Stimulated activated CD8-positive, alpha-beta memory T cell treated with anti-CD3 and anti-CD28 coated beads, Interleukin-15, amount 100 ng/mL, for 4 hours (primary cell): ENCODE measurements around the gene PLA2G4D.

Experiments
- DNase-seq, 2 donors: peaks; one replicate each; pipeline ENCODE4 v3.0.0-alpha.2; 2020; ENCODE audit warnings: low read depth in 2 of 2

The PLA2G4D gene

DNA sequence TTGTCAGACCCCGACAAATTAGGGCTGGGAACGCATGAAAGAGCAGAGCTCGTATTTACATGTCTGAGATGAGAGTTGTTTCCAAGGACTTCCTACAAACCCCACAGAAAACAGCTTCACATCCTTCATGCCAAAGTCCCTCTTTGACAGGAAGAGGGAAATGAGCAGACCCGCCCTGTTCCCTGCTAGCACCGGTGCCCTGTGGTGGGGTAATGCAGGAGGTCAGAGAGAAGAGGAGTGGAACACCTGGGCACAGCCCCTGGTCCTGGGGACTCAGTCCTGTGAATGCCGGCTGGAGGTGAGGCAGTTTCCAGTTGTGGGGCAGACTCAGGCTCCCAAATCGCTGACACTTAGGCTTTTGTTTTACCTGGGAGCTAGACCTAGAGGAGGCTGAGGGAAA, 4.0 kb downstream of the PLA2G4D start:
- DNase-seq: no peak

DNA sequence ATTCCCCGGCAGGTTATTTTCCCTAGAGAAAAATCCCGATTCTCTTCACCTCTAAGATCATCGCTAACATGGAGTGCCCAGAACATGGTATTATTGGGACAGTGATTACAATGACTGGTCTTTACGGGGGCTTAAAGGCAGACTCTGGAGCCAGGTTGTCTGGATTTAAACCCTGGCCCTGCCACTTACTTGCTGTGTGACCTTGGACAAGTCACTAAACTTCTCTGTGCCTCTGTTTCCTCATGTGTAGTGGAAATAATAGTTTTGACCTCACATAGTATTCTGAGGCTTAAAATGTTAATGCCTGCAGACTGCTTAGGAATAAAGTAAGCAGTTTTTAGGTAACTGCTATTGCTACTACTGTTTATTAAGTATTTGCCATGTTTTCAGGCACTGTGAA, 4.4 kb downstream of the PLA2G4D start:
- no peak for DNase-seq

DNA sequence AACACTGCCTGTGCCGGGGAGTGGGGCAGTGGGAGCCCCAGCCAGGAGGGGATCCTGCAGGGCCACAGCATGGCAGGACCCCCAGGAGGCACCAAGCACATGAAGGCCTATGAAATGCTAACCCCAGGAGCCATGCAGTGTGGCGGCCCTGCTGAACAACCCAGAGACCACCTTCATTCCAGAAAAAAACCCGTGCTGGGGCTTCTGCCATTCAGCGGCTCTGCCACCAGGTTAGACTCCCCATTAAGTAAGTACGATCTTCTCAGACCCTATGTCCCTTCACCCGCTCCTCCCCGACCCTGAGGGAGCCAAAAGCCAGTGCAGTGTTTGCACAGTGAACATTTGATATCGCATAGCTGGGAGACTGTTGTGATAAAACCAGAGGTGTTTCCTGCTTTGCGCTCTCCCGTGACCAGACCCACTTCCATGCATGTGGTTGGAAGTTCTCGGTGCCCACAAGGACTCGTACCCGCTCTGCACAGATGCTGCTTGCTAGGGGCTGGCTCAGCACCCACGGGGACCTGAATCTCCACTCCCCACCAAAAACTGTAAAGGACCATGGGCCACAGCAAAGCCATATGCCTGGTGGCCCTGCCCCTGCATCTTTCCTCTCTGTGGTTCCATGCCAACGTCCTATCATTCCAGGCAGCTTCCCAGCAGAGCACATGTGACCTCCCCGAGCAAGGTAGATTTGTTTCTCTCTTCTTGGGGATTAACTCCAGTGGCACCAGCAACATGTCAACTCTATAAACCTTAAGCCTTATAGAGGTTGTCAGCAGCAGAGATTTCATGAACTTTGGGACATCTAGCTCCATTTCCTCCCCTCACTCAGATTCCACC, 5.3 kb downstream of the PLA2G4D start:
- no peak for DNase-seq

DNA sequence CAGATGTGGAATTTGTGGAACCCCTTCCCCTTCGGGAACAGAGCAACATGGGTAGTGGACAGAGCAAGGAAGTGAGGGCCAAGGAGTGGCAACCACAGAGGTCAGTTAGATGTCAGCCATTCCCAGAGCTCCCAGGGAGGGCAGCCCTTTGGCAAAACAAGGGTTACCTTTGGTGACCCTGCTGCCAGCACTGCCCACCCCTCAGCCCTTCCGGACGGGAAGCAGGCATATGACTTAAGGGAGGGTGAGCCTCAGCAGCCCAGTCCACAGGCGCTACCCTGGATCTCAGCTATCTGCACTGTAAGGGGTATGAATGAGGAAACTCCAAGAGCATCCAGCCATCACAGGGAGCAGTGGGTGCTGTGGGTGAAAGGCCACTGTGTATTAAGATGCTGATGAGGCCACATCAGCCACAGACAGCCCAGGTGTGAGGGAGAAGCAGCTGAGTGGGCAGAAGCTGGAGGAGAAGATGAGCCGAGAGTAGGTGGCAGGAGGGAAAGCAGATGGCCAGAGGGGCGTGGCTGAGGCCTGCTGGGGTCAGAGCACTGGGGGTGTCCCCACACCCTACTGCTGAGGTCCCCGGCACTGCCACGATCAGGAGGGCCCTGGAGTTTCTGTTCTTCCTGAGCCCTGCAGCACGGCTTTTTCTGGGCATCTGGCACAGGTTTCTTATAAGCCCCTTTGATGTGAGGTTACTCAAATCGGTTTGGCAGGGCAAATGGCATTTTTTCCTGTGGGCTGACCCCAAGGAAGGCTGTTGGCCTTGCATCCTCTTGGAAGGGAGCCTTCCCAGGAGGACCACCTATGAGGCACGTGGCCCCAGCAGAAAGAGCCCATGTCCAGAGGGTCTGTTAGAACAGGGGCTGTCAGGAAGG, 6.2 kb downstream of the PLA2G4D start:
- no peak for DNase-seq

DNA sequence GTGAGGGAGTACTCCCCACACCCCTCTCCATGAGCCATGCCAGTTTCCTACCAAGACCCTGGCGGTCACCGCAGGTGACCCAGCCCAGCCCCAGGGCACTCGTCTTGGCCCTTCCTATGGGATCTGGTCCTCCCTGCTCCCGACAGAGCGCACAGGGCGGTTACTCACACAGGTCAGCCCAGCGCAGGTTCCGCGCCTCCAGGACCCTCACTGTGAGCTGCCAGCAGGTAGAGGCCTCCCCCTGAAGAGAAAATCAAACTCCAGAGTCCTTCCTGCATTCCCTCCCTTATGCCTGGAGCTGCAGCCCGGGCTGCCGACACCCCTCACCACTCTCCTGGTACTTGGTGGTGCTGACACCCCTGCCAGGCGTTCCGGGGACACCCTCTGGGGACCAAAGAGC, 6.9 kb downstream of the PLA2G4D start:
- no peak for DNase-seq

DNA sequence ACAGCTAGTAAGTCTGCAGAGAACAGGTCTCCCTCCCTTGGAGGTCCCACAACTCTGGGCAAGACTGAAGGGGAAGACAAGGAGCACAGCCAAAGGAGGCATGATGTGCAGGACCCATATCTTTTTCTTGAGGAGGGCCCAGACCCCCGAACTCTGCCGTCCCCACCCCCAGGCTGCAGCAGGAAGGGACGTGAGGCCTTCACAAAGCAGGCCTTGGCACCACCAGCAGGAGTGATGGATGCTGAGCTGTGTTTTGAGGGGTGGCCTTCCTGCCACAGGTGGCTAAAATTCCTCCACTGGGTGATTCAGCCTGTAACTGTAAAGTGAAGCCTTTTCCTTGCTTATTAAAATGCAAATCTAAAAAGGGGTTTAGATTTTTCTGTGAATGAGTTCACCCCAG, 8.6 kb downstream of the PLA2G4D start:
- no peak for DNase-seq

DNA sequence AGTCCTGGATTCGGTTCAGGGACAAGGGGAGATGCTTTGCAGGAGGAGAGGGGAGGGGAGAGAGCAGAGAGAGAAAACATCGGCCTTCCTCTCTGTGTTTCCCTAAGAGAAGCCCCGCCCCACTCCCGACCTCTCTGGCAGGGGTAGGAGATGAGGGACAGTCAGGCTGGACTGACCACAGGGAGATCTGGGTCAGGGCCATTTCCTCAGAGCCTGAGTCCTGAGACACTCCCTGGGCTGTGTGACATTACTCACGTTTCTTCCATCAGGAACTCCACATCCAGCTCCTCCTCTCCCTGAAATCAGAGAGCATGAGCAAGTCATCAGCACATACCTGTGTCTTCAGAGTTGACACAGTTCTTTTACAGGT, 9.1 kb downstream of the PLA2G4D start:
- no peak for DNase-seq

DNA sequence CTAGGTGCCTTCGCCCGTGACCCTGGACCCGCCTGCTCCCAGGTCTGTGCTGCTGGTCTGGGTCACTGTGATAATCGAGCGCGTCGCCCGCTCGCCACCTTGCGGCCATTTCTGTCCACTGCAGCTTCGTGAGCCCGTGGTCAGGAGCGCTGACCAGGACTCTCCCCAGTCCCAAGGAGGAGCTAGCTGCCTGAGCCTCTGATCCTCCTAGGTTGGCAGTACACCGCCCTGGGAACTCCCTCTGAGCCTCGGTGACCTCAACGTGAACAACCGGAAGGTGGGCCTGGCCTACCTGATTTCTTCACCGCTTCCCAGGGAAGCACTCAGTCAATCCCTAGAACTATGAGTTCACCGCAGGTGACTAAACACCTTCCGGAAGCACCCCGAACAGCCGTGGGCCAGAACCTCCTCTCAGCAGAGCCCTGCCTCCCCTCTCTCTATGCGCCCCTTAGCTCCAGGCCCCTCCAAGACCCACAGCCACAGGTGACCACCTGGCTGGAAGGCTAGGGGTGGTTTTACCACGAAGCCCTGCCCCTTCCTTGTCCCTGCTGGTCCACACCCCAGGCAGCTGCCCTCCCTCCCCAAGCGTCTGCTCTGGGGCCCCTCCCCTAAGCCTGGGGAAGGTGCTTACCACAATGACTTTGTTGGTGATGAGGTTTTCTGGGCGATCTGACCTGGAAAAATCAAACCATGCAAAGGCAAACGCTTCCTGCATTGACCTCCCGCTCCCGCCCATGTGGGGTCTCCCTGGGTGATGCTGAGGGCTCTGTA, 9.7 kb downstream of the PLA2G4D start:
- no peak for DNase-seq

DNA sequence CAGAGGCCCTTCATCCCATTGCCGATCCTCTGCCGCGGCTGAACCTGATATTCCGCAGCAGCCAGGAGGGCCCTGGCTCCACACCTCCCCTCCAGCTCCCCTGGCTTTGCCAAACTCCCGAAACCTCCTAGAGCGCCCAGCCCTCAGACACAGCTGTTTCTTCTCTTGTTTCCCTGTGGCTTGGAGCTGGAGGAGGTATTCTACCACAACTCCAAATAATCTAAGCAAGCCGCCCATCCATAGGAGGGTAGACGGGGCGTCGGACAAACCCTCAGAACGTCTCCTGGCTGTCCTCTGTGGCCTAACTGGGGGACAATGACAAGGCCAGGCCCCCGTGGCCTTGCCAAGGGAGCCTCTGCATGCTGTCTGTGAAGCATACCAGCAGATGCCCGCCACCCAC, 10.4 kb downstream of the PLA2G4D start:
- no peak for DNase-seq

DNA sequence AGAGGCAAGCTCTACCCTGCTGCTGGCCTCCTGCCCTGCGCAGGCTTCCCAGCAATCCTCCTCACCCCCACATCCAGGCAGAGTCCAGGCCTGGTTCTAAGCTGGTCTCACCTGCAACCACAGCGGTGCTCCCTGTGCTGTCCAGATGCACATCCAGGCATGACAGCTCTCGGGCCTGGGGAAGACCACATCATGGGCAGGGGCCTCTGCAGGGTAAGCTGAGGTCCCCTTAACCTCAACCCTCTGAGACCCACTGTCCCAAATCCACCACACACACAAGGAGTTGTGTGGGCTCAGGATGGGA, 10.8 kb downstream of the PLA2G4D start:
- no peak for DNase-seq

DNA sequence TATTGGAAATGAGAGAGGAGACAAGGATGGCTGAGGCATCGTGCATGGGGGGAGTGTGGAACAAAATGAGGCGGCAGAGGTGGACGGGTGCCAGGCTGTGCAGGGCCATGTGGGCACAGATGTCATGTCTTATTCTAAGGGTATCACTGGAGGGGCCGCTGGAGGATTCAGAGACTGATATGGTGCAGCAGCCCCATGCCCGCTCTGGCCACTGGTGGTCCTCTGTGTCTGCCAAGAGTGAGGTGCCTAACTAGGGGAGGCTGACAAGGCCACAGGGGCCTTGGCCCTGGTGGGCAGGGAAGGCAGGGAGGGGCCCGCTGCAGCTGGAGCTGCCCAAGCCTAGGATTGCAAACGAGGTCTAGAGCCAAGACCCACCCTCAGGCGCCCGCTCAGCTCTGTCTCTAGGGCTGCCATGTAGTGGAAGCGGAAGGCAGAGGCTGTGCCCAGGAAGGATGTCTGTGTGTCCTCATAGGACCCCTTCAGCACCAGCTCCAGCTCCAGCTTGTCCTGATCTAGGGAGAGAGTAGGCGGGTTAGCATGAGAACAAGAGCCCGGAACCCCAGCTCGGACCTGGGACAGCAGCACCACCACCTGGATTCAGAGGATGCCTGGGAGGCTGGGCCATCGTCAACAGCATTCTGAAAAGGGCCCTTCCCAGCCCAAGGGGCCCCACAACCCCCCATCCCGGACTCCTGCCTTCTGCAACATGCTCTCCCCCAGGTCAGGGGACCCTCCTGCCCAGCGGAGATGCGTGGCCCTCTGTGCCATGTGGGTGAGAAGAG, 11.3 kb downstream of the PLA2G4D start:
- no peak for DNase-seq

DNA sequence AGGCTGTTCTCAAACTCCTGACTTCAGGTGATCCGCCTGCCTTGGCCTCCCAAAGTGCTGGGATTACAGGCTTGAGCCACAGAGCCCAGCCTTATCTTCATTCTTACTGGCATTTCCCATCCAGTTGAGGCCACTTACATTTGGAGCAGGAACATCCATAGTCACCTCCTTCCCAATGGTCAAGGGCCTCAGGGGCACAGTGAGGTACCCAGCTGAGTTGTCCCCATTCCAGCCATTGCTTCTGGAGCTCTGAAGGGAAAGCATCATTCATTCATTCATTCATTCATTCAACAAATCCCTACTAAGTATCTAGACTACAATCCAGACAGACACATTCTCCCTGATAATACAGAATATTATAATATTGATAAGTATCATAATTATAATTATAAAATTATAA, 12.2 kb downstream of the PLA2G4D start:
- DNase-seq: no peak

DNA sequence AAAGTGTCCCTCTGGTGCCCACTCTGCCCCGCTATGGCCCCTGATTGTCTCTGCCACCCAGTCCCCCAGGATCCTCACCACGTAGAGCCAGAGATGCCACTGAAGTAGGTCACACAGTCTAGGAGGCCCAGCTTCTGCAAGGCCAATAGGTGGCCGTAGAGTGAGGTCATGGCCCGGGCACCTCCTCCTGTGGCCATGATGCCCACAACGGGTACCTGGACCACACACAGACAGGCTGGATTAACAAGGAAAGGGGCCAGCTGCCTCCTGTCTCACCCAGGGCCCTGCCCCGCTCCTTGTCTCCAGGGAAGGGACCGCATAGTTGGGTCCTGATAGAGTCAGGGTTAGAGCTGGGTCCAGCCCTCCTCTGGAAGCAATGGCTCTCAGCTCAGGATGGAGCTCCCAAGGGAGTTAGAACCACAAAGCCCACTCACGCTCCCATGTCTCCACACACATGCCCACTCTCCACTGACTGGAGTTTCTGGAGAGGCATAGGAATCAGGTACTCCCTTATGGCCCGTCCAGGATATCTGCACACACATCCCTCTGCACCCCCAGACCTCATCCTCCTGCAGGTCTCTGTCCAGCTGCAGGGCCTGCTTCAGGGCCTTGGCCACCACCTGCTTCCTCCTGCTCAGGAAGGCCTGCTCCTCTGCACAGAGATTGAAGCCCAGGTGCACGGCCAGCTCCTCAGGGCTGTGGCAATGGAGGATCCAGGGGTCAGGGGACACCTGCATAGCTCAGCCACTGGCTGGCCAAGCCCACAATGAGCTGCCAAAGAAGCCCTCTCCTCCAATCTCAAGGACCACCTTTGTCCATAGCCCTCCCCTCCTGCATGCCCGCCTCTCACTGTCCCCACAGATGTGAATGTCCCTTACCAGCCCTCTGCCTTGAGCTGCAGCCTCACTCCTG, 13.2 kb downstream of the PLA2G4D start:
- DNase-seq: no peak

DNA sequence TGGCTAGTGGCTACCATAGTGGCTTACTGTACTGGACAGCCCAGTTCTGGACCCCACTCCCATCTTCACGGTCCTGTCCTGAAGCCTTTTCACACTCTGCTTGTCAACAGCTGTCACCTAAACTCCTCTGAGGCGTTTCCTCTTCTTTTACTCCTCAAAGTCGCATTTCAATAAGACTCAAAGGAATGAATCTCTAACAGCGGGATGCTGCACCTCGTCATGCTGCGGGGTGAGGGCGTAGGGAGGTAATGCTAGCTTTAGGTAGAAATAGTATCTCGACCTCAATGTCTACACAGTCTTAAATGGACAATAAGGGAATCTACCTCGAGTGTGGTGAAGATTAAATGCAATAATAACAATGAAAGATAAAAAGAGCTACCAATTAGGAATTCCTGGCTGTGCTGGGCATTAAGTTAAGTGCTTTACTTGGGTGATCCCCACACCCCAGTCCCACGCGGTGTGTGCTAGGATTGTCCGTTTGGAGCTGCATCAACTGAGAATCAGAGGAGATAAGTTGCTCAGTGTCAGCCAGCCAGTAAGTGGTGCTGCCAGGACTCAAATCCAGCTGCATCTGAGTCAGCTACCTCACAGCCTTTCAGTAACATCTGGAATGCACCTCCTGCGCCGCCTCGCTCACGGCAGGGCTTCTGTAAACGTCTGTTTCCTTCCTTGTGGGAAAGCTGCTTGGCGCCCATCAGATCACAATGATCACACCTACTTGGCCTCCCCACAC, 14.0 kb downstream of the PLA2G4D start:
- DNase-seq: no peak

DNA sequence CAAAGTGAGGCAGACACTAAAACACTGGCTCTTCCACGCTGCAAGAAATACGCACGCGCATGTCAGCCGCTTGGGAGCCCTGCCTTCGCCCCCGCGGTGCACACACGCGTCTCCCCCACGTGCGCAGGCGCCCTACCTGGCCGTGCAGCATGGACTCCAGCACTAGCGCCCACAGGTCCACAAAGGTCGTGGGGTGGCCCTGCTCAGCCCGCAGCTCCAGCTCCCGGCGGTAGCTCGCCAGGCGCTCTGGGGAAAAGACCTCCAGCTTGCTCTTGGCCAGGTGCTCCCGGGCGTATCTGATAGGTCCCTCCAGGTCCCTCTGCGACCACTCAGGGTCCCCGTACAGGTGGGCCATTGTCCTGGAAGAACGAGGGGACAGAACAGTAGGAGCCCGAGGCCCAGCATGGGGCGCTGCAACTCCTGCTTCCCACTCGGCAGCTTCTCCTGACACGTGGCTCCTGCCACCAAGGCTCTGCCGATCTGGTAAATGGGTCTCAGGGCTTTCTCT, 14.9 kb downstream of the PLA2G4D start:
- no peak for DNase-seq

DNA sequence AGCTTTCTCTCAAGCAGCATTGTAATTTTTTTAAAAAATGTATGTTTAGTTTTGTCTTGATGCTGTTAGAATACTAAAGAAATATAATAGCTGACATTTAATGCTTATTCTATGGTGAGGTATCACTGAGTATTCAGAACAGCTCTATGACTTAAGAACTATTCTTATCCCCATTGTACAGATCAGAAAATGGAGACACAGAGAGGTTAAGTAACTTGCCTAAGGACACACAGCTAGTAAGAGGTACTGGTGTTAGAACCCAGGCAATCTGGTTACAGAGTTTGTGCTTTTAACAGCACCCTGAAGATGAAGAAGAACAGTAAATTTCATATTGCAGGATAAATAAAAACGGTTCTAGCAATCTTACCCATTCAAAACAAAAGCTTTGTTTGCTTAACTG, 15.5 kb downstream of the PLA2G4D start:
- no peak for DNase-seq

DNA sequence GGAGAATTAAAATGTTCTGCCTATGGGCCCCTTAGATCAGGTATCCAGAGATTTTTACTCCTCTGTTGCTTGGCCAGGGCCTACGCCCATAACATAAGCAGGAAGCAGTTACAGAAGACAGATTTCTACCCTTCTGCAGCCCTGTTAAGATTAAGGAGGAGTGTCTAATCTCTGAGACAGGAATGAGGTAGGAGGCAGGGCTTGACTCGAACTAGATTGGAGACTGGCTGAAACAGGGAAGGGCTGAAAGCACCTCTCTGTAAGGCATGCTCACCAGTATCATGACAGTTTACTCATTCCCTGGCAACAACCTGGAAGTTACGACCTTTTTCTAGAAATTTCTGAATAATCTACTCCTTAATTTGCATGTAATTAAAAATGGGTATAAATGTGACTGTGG, 16.7 kb downstream of the PLA2G4D start:
- no peak for DNase-seq

DNA sequence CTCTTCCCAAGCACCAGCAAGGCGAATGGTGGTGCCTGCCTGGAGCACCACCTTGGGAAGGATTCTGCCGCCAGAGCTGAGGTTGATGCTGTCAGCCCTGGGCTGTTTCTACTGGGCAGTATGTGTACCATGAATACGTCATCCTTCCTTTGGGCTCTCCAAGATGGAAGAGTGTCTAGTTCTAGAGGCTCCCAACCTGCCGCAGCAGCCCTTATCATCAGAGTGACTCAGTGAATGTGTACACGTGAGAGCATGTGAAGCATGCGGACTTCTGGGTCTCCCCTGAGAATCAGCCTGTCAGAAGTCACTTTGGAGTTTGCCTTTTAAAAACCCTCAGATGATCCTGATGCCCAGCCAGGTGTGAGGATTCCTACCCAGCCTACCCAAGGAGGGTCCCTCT, 20.9 kb downstream of the PLA2G4D start:
- DNase-seq: no peak

DNA sequence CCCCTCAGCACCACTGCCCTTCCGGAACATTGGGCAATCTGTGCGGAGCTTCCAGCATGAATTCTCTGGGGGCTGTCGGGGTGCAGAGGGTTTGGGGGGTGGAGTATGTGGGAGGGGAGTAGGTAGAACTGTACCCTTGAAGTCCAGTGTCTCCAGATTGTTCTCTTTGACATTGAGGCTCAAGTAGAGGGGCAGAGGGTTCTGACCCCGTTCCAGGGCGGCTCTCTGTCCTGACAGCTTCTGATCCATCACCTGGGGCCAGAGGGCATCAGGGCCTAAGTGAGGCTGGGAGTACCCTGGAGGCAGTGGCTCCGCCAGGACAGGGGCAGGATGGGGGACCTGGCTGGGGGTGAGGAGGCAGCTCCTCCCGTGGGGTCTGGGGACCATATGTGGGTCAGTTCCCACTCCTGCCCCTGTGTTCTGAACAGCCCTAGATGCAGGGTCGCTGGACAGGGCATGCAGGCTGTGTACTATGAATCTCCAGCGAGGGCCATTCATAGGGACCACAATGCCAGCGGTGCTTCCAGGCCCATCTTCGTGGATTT, 22.1 kb downstream of the PLA2G4D start:
- no peak for DNase-seq

DNA sequence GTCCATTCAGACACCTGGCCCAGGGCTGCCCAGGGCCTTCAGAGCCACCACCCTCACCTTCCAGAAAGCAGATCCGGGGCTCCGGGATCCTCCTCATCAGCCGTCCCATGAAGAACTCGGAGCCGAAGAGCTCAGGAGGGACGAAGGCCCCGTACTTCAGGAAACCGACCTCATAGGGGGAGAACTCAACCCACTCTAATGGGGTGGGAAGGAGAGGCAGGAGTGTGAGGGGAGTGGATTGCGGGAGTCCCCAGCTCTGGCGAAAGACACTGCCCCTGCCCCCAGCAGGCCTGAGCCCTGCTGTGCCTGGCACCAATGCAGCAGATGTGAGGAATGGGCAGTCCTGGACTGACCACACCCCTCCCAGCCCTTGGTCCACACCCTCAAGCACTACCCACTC, 22.6 kb downstream of the PLA2G4D start:
- no peak for DNase-seq
